Tibial nerve (tissue), 4 donors: ENCODE results near the gene BTBD2.

Source experiments
- CTCF ChIP-seq, 5 experiments: fragments of 200-600 bp in 3 of 5; fragments of 450-650 bp in 2 of 5; sonication (generic) in 3 of 5; IDR thresholded peaks; one replicate each; pipeline ENCODE4 v1.5.1; 2016 to 2019; ENCODE audit warnings: antibody characterized with exemption in 5 of 5, mild to moderate bottlenecking in 3 of 5, moderate library complexity in 2 of 5
- EP300 ChIP-seq, 2 donors: sonication (generic); formaldehyde crosslinking; IDR thresholded peaks; one replicate each; pipeline ENCODE4 v1.6.1; 2017; ENCODE audit warnings: antibody characterized with exemption in 2 of 2, mild to moderate bottlenecking in 1 of 2
- POLR2A ChIP-seq, 2 donors: fragments of 450-650 bp; IDR thresholded peaks; one replicate each; pipeline ENCODE4 v1.6.1; 2017; ENCODE audit warnings: antibody characterized with exemption in 2 of 2, mild to moderate bottlenecking in 2 of 2, moderate library complexity in 2 of 2

GRCh38 chr19:2064395-2064787 is 48.9 kb upstream of the BTBD2 start:
- TF ChIP-seq POLR2A (IDR thresholded peaks at IDR 0.05), result no peak
- no peak for TF ChIP-seq EP300 (IDR thresholded peaks at IDR 0.05)
- TF ChIP-seq CTCF (IDR thresholded peaks at IDR 0.05), result no peak
